ENCODE results near the gene TOLLIP.
"Not testable (repeated sequence)": the region's sequence is repeated elsewhere in the genome, so short reads cannot be mapped to it uniquely, and the experiment has no call there.

Gene TOLLIP

GRCh38 chr11:1242751-1243150 lies 66.7 kb downstream of the TOLLIP start:
- DNase-seq: not testable (repeated sequence)

DNA sequence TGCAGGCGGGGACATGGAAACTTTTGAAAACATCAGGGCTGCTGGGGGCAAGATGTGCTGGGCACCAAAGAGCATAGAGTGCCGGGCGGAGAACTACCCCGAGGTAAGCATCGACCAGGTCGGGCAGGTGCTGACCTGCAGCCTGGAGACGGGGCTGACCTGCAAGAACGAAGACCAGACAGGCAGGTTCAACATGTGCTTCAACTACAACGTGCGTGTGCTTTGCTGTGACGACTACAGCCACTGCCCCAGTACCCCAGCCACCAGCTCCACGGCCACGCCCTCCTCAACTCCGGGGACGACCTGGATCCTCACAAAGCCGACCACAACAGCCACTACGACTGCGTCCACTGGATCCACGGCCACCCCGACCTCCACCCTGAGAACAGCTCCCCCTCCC lies 67.1 kb downstream of the TOLLIP start:
- no peak for DNase-seq

DNA sequence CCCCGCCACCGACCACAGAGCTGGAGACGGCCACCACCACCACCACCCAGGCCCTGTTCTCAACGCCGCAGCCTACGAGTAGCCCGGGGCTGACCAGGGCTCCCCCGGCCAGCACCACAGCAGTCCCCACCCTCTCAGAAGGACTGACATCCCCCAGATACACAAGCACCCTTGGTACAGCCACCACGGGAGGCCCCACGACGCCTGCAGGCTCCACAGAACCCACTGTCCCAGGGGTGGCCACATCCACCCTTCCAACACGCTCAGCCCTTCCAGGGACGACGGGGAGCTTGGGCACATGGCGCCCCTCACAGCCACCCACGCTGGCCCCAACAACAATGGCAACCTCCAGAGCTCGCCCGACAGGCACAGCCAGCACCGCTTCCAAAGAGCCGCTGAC lies 67.7 kb downstream of the TOLLIP start:
- DNase-seq: no peak

DNA sequence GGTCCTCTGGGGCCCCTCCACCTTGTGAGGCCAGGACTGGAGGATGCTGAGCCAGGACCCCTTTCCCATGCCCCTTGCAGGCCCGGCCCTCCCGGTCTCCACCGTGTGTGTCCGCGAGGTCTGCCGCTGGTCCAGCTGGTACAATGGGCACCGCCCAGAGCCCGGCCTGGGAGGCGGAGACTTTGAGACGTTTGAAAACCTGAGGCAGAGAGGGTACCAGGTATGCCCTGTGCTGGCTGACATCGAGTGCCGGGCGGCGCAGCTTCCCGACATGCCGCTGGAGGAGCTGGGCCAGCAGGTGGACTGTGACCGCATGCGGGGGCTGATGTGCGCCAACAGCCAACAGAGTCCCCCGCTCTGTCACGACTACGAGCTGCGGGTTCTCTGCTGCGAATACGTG lies 68.7 kb downstream of the TOLLIP start:
- DNase-seq: no peak

GRCh38 chr11:1239596-1240205 lies 69.7 kb downstream of the TOLLIP start:
- DNase-seq: no peak

DNA sequence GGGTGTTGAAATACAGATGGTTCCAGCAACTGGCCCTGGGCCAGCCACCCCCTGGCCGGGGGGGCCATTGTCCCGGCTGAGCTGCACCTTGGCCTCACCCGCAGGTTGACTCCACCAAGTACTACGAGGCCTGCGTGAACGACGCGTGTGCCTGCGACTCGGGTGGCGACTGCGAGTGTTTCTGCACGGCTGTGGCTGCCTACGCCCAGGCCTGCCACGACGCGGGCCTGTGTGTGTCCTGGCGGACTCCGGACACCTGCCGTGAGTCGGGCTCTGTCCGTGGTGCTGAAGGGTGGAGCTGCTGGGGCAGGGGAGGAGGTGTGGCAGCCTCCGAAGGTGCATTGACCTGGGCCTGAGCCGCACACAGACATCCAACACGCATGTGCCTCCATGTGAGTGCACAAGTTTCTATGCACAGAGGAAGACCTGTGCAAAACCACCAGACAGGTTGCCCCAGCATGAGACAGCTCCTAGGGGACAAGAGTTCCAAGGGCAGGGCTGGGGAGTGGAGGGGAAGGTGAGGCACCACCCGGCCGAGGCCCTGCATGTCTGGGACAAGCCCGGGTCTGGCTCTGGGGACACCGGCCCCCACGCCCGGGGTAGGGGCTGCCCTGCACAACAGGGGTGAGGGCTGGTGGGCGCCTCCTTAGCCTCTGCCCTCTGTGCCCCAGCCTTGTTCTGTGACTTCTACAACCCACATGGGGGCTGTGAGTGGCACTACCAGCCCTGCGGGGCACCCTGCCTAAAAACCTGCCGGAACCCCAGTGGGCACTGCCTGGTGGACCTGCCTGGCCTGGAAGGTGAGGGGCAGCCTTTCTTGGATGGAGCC lies 70.5 kb downstream of the TOLLIP start:
- no peak for DNase-seq

DNA sequence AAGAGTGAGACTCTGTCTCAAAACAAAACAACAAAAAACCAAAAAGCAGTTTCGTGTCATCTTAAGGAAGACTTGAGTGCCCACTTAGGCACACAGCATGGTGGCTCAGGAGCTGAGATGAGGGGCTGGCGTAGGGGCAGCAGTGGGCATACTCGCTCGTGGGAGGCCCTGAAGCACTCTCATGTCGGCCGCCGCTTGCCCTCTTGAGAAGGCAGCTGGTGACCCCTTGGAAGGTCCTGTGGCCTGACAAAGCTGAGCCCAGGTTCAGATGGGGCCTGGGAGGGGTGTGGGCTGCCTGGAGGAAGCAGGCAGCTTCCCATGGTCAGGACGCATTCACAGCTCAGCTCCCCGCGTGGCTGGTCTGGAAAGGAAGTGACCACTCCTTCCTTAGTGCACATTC lies 71.6 kb downstream of the TOLLIP start:
- no peak for DNase-seq

DNA sequence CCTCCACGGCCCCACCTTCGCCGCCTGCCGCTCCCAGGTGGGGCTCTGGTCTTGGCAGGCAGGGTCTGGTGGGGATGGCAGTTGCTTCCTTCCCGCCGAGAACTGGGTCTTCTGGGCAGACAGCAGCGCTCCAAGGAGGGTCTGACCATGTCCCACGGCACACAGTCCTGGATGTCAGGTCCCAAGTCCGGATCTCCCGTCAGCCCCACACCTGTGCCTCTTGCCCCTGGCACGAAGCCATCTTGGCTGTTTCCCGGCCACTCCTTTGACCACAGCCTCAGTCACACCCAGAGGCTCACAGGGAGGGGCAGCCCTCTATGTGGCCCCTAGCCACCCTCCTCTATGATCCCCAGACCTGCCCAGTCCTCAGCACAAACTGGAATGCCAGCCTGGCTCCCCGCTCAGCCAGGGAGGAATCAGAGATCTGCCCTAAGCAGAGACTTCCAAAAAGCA lies 72.3 kb downstream of the TOLLIP start:
- no peak for DNase-seq

DNA sequence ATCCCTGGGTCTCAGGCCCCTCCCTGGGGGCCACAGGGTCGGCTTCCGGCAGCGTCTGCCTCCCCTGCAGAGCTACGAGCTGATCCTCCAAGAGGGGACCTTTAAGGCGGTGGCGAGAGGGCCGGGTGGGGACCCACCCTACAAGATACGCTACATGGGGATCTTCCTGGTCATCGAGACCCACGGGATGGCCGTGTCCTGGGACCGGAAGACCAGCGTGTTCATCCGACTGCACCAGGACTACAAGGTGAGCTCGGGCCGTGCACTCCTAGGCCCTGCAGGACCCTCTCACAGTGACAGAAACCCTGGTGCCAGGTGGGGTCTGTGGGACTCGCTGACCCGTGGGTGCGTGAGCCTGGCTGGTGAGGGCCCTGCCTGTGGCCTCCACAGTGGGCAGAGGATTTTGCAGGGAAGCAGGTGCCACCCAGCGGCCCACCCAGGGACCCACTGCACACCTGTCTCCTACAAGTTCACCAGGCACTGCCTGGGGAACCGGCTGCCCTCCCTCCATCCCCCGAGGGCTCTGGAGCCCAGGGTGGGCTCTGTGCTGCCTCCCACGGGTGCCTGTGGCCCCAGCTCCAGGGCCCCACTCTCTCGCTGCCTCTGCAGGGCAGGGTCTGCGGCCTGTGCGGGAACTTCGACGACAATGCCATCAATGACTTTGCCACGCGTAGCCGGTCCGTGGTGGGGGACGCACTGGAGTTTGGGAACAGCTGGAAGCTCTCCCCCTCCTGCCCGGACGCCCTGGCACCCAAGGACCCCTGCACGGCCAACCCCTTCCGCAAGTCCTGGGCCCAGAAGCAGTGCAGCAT lies 72.9 kb downstream of the TOLLIP start:
- no peak for DNase-seq

GRCh38 chr11:1235901-1236315 lies 73.5 kb downstream of the TOLLIP start:
- no peak for DNase-seq

DNA sequence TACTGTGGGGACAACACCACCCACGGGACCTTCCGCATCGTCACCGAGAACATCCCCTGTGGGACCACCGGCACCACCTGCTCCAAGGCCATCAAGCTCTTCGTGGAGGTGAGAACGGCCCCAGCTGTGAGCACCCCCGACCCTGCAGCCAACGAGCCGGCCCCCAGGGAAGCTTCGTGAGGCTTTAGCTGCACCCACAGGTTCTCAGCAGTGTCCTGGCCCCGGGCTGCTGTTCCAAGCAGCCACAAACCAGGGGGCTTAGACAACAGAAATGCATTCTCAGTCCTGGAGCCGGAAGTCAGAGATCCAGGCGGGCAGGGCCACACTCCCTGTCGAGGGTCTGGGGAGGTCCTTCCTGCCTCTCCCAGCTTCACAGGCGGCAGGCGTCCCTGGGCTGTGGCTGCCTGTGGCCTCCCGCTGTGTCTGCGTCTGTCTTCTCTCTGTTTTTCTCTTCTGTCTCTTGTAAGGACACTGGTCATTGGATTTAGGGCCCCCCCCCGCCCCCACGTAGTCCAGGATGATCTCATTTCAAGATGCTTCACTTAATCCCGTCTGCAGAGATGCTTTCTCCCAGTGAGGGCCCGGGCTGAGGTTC lies 74.0 kb downstream of the TOLLIP start:
- DNase-seq: no peak

DNA sequence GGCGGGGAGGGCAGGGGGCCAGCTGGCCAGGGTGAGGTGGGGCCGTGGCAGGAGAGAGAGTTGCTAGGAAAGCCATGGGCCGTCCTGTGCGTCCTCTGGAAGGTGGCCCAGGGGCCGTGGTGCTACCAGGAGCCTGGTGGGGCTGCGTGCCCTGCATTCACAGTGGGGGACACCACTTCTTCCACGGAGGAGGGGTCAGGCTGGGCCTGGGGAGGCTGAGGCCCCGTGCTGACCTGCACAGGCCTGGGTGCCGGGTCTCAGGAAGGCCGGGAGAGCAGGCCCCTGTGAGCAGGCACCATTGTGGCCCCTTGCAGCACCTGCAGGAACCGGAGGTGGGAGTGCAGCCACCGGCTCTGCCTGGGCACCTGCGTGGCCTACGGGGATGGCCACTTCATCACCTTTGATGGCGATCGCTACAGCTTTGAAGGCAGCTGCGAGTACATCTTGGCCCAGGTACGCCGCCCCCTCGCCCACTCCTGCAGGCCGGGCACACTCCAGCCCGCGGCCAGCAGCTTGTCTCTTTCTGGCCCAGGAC lies 74.6 kb downstream of the TOLLIP start:
- DNase-seq: no peak

DNA sequence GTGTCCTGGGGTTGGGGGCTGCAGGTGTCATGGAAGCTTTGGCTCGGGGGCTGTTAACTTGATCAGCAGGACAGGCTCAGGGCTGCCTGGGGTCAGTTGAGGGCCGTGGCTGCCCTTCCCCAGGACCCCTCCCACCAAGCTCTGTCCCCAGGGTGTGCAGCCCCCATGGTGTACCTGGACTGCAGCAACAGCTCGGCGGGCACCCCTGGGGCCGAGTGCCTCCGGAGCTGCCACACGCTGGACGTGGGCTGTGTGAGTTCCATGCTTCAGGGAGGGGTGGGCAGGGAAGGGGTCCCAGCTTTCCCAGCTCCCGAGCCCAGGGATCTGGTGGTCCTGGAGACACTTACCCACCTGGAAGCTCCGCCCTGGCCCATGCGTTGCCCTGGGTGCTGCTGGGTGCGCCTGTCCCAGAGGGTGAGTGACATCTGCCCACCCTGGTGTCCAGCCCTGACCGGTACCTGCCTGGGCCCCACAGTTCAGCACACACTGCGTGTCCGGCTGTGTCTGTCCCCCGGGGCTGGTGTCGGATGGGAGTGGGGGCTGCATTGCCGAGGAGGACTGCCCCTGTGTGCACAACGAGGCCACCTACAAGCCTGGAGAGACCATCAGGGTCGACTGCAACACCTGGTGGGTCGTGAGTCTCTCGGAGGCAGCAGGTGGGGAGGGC lies 75.2 kb downstream of the TOLLIP start:
- DNase-seq: no peak

GRCh38 chr11:1233351-1234053 lies 75.9 kb downstream of the TOLLIP start:
- no peak for DNase-seq

DNA sequence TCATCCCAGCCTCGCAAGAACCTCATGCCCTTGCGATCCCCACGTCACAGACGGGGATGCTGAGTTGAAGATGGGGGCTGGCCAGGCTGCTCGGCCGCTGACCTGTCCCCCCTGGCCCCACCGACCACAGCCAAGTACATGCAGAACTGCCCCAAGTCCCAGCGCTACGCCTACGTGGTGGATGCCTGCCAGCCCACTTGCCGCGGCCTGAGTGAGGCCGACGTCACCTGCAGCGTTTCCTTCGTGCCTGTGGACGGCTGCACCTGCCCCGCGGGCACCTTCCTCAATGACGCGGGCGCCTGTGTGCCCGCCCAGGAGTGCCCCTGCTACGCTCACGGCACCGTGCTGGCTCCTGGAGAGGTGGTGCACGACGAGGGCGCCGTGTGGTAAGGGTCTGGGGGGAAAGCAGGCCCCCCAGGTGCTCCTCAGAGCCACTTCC lies 76.5 kb downstream of the TOLLIP start:
- DNase-seq: no peak

DNA sequence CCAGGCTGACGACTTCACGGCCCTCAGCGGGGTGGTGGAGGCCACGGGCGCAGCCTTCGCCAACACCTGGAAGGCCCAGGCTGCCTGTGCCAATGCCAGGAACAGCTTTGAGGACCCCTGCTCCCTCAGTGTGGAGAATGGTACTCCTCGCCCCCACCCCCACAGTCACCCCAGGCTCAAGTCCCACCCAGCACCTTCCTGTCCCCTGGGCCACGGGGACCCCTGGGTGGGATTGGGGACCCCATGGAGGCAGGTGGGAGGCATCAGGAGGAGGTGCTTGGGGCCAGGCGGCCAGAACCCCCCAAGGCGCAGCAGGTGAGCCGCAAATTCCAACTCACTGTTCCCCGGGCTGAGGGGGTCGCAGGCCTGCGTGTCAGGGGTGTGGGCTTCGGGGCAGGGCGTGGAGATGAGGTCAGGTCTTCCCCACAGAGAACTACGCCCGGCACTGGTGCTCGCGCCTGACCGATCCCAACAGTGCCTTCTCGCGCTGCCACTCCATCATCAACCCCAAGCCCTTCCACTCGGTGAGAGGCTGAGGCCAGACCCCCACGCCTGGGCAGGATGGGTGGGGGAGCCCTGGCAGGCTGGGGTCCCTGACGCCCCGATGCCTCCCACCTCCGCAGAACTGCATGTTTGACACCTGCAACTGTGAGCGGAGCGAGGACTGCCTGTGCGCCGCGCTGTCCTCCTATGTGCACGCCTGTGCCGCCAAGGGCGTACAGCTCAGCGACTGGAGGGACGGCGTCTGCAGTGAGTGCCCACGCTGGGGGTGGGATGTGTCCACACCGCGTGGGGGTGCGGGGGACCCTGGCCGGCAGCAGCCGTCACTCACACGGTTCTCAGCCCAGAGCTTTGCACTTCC lies 77.2 kb downstream of the TOLLIP start:
- DNase-seq: no peak

- no peak for DNase-seq
Measured at GRCh38 chr11:1231396-1232020, 77.9 kb downstream of the TOLLIP start.

- no peak for DNase-seq
Measured at GRCh38 chr11:1230456-1231395, 78.7 kb downstream of the TOLLIP start.

- DNase-seq: no peak
Measured at GRCh38 chr11:1230121-1230455, 79.3 kb downstream of the TOLLIP start.

Measured in hippocampal formation (tissue), 2 donors.